Thyroid gland (tissue), 4 donors: Measurements from ENCODE around the gene WRAP53. TPM values are rescaled to one million over a fixed set of nuclear protein-coding genes. Genes with fewer than 3 reads are reported as not detected.

Source experiments
- DNase-seq, 2 donors: peaks; one replicate each; pipeline ENCODE4 v3.0.0-alpha.2; 2019
- H3K27ac ChIP-seq, 3 donors: fragments of 200-600 bp; sonication (generic); 1 replicate in 2 of 3; 2 replicates in 1 of 3; pipeline ENCODE4 v1.5.1; 2016 to 2019; ENCODE audit warnings: mild to moderate bottlenecking in 1 of 3, moderate library complexity in 1 of 3
- H3K27me3 ChIP-seq: fragments of 200-600 bp; sonication (generic); one replicate; pipeline ENCODE4 v1.5.1; 2019
- H3K36me3 ChIP-seq, 2 donors: fragments of 200-600 bp; sonication (generic); one replicate each; pipeline ENCODE4 v1.5.1; 2016 to 2019
- H3K4me1 ChIP-seq, 2 donors: fragments of 200-600 bp; sonication (generic); one replicate each; pipeline ENCODE4 v1.5.1; 2017 to 2019
- H3K4me3 ChIP-seq, 3 donors: fragments of 200-600 bp; sonication (generic); replicated peaks in 1 of 3; 1 replicate in 2 of 3; 2 replicates in 1 of 3; pipeline ENCODE4 v1.5.1; 2016; ENCODE audit warnings: mild to moderate bottlenecking in 1 of 3
- H3K9me3 ChIP-seq: fragments of 200-600 bp; sonication (generic); one replicate; pipeline ENCODE4 v1.5.1; 2017
- POLR2A ChIP-seq, 2 donors: fragments of 450-650 bp; IDR thresholded peaks; one replicate each; pipeline ENCODE4 v1.6.1; 2017; ENCODE audit warnings: antibody characterized with exemption in 2 of 2, mild to moderate bottlenecking in 2 of 2, moderate library complexity in 1 of 2
- WGBS, 2 donors: methylation state at CpG; one replicate each; pipeline ENCODE4 v1.1.5; 2017; 5-methylcytosine and 5-hydroxymethylcytosine counted together
- intact Hi-C: fragments of 100-400 bp; cut with DNase I; formaldehyde crosslinking; loops from one replicate; pipeline ENCODE4 v1.15.1; 2023
- total RNA-seq, 4 donors: library from RNA; depleted of rRNA; stranded (reverse); fragments of >200 nt; gene quantifications; one replicate each; pipeline ENCODE4 v1.2.3, GENCODE V29; 2016
- TF ChIP-seq, protein P1 (sequence below), 6 experiments: fragments of 200-600 bp in 3 of 6; fragments of 450-650 bp in 3 of 6; sonication (generic) in 3 of 6; IDR thresholded peaks; one replicate each; pipeline ENCODE4 v1.5.1; 2016 to 2019; ENCODE audit warnings: antibody characterized with exemption in 6 of 6, mild to moderate bottlenecking in 2 of 6, inconsistent platforms in 1 of 6, moderate library complexity in 1 of 6

Gene WRAP53
- total RNA-seq, 4 donors from 2014 or later: 2.9 to 8.0 (median 4.6) TPM

DNA sequence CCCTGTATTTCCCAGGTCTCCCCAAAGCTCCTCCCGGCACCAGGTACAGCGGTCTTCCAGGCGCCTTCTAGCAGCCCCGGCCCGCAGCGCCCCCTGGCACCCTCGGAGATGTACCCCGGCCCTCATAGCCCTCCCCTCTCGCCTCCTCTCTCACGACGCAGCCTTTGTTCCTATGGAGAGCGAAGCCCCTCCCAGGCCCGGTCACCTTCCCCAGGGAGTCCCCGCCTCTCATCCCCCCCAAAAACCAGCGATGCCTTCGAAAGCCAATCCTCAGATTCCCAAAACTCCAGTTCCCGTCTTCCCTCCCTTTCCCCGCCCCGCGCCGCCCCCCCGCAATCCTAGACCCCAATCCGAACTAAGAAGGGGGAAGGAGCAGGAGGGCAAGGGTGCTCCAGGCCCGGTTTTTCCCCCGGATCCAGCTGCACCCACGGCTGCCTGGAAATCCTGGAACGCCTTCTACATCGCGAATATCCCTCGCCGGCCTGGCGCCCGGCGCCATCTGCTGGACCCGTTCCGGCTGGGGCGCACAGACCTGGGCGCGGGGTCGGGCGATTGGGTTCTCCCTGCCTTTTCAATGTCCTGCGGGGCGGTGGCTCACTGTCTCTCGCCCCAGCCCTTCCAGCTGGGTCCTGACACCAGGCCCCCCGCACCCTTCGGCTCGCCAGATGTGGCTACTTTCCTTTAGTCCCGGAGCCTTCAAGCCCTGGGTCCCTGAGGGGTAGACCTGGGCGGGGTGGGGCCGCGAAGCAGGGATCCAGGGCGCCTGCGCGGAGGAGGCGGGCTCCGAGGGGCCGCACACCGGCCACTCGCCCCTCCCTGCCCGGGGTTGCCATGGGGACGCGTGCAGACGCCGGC, 28.9 kb downstream of the WRAP53 start, which contains the start of gene DNAH2:
DNAH2 (plus strand) TSS at position 844 of the 855 bp plus-strand sequence. CDS start 1,991 bp downstream, outside the sequence.
- intact Hi-C loops: no loop called here
- Histone ChIP-seq H3K36me3 (no peaks in the 10 kb centered on the region), H3K27me3 (no peaks in the 10 kb centered on the region), H3K9me3 (no peaks in the 10 kb centered on the region), H3K4me3 (peak within 1 kb of the TSS in 2 of 3 donors; percentile 7 to 49), H3K4me1 (peaks cover 16% of the 10 kb centered on the region in 2 donors), H3K27ac (peak within 1 kb of the TSS in 1 of 3 donors; percentile 18)
- DNase-seq: peak; percentile 82 to 87
- TF ChIP-seq POLR2A (IDR thresholded peaks at IDR 0.05): peak in 1 of 2 donors; percentile 15
- TF ChIP-seq, protein P1, sequence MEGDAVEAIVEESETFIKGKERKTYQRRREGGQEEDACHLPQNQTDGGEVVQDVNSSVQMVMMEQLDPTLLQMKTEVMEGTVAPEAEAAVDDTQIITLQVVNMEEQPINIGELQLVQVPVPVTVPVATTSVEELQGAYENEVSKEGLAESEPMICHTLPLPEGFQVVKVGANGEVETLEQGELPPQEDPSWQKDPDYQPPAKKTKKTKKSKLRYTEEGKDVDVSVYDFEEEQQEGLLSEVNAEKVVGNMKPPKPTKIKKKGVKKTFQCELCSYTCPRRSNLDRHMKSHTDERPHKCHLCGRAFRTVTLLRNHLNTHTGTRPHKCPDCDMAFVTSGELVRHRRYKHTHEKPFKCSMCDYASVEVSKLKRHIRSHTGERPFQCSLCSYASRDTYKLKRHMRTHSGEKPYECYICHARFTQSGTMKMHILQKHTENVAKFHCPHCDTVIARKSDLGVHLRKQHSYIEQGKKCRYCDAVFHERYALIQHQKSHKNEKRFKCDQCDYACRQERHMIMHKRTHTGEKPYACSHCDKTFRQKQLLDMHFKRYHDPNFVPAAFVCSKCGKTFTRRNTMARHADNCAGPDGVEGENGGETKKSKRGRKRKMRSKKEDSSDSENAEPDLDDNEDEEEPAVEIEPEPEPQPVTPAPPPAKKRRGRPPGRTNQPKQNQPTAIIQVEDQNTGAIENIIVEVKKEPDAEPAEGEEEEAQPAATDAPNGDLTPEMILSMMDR (IDR thresholded peaks at IDR 0.05): peak in 3 of 6 experiments; percentile 25 to 47 (median 41)
- WGBS, 2 donors: 2% methylated on average over 42 to 54 of the region's 64 CpGs

DNA sequence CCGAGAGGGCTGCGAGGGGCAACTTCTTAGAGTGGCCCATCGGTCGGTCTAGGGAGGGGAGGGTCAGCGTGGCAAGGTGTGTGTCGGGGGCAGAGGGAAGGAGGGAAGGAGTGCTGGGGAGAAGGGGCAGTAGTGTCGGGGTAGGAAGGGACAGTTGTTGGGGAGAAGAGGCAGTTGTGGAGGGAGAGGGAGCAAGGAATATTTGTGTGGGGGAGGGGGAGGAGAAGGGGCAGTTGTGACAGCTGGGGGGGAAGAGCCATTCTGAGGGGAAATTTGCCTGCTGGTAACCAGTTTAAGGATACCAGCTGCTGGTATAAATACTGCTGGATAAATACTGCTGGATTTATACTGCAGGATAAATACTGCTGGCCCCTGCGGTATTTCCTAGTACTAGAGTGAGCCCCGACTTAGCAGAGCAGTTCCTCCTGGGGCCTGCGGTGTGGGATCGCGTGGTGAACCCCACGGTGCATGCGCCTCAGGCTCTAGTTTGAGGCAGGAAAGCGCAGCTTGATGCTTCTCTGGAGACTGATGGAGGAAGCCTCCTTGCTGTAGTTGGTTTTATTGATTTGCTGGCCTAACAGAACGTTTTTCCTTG, 29.6 kb downstream of the WRAP53 start:
- intact Hi-C loops: no loop called here
- no peak for DNase-seq
- H3K36me3 ChIP-seq: no peaks in the 10 kb centered on the region
- no peaks in the 10 kb centered on the region for H3K9me3 ChIP-seq
- H3K4me1 ChIP-seq: peaks cover 16% of the 10 kb centered on the region in 2 donors
- no peak overlapping the region for H3K27ac ChIP-seq
- peak overlapping the region in 2 of 3 donors; percentile 7 to 49 for H3K4me3 ChIP-seq
- 8% methylated on average over 16 of the region's 16 CpGs for WGBS, 2 donors
- TF ChIP-seq POLR2A (IDR thresholded peaks at IDR 0.05): no peak
- TF ChIP-seq, protein P1 (IDR thresholded peaks at IDR 0.05): no peak
- H3K27me3 ChIP-seq: no peaks in the 10 kb centered on the region

DNA sequence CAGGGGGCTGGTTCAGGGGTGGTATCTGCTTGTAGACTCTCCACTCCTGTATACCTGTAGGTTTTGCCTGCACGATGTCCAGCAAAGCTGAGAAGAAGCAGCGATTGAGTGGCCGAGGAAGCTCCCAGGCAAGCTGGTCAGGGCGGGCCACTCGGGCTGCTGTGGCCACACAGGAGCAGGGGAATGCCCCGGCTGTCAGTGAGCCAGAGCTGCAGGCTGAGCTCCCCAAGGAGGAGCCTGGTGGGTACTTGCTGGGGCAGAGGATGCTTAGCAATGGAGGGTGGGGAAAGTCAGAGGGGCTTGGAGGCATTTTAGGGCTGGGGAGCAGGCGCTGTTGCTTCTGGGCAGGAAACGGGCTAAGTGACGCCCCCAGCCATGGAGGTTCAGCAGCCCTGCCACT, 31.4 kb downstream of the WRAP53 start:
- WGBS, 2 donors: 60 to 71% methylated on average over 9 of the region's 9 CpGs
- no peaks in the 10 kb centered on the region for H3K36me3 ChIP-seq
- H3K27ac ChIP-seq: no peak overlapping the region
- TF ChIP-seq, protein P1 (IDR thresholded peaks at IDR 0.05): no peak
- TF ChIP-seq POLR2A (IDR thresholded peaks at IDR 0.05): no peak
- peaks cover 16% of the 10 kb centered on the region in 2 donors for H3K4me1 ChIP-seq
- no peaks in the 10 kb centered on the region for H3K9me3 ChIP-seq
- intact Hi-C loops: no loop called here
- no peak overlapping the region for H3K4me3 ChIP-seq
- H3K27me3 ChIP-seq: no peaks in the 10 kb centered on the region
- no peak for DNase-seq

DNA sequence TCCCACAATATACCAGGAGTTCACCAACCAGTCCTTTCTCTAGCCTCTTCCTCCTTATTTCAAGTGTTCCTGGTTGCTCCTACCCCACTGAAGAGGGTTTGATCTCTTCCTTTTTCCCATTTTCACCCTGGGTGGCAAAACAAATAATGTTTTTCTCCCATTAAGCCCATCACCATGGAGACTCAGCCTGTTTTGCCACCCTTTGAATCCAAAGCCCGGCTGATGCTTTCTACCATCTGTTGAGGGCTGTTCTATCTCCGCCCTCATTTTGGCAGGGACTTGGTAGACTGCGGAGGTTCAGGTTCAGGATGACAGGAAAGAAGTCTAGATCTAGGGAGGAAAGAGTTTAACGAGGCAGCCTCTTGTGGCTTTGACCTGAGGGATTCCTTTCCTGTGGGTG, 31.8 kb downstream of the WRAP53 start:
- H3K4me3 ChIP-seq: no peak overlapping the region
- H3K27ac ChIP-seq: no peak overlapping the region
- no peaks in the 10 kb centered on the region for H3K36me3 ChIP-seq
- H3K9me3 ChIP-seq: no peaks in the 10 kb centered on the region
- intact Hi-C loops: no loop called here
- no peak for TF ChIP-seq POLR2A (IDR thresholded peaks at IDR 0.05)
- TF ChIP-seq, protein P1 (IDR thresholded peaks at IDR 0.05): no peak
- peaks cover 16% of the 10 kb centered on the region in 2 donors for H3K4me1 ChIP-seq
- WGBS, 2 donors: 57 to 64% methylated on average over 4 of the region's 4 CpGs
- no peaks in the 10 kb centered on the region for H3K27me3 ChIP-seq
- DNase-seq: no peak

DNA sequence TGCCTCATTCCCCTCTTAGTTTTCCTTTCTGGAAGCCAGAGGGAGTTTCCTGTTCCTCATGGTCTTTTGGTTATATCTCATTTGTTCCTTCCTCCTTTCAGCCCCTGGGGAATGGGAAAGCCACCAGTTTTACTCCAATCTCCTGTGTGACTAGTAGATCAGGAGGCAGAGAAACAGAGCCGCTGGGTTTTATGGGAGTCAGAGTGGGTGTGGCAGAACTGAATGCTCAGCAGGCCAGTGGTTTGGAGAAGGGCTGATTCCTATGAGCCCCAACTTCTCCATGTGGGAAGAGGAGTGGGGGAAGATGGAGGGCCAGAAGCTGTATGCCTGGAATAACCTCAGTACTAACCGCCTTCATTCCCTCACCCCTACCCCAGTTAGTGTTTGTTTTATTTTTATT, 33.3 kb downstream of the WRAP53 start:
- no peak for TF ChIP-seq POLR2A (IDR thresholded peaks at IDR 0.05)
- TF ChIP-seq, protein P1 (IDR thresholded peaks at IDR 0.05): no peak

More for the DNA sequence above, 33.3 kb downstream of the WRAP53 start:
- Histone ChIP-seq H3K9me3 (no peaks in the 10 kb centered on the region), H3K4me3 (no peak overlapping the region), H3K27me3 (no peaks in the 10 kb centered on the region), H3K4me1 (peaks cover 10 to 11% of the 10 kb centered on the region in 2 donors), H3K27ac (no peak overlapping the region), H3K36me3 (no peaks in the 10 kb centered on the region)
- 74 to 78% methylated on average over 2 of the region's 2 CpGs for WGBS, 2 donors
- intact Hi-C loops: no loop called here
- no peak for DNase-seq
